Measurements from ENCODE around the gene FTO. TPM values are rescaled to one million over a fixed set of nuclear protein-coding genes. Genes with fewer than 3 reads are reported as not detected.

Gene FTO
- total RNA-seq, 1 experiment from 2014 or later: 118 TPM

GRCh38 chr16:53708490-53708889, 4.5 kb downstream of the FTO start:
- DNase-seq (ENCODE audit: low read depth): no peak

GRCh38 chr16:53711390-53711789, 7.4 kb downstream of the FTO start:
- no peak for DNase-seq (ENCODE audit: low read depth)

GRCh38 chr16:53712065-53712464, 8.1 kb downstream of the FTO start:
- no peak for DNase-seq (ENCODE audit: low read depth)

- no peak for DNase-seq (ENCODE audit: low read depth)
These were observed 9.6 kb downstream of the FTO start for GRCh38 chr16:53713403-53714204.

- DNase-seq (ENCODE audit: low read depth): peak; percentile 64
These were observed 10.5 kb downstream of the FTO start for GRCh38 chr16:53714205-53715022.

- no peak for DNase-seq (ENCODE audit: low read depth)
These were observed 11.0 kb downstream of the FTO start for GRCh38 chr16:53715023-53715384.

- DNase-seq (ENCODE audit: low read depth): no peak
These were observed 13.6 kb downstream of the FTO start for GRCh38 chr16:53717577-53717976.

- DNase-seq (ENCODE audit: low read depth): no peak
These were observed 17.1 kb downstream of the FTO start for GRCh38 chr16:53721017-53721416.

- DNase-seq (ENCODE audit: low read depth): peak; percentile 88
These were observed 22.7 kb downstream of the FTO start for GRCh38 chr16:53726625-53727024.

GRCh38 chr16:53730693-53731092, 26.7 kb downstream of the FTO start:
- DNase-seq (ENCODE audit: low read depth): no peak

GRCh38 chr16:53732296-53732929, 28.5 kb downstream of the FTO start:
- no peak for DNase-seq (ENCODE audit: low read depth)

- DNase-seq (ENCODE audit: low read depth): no peak
These were observed 31.0 kb downstream of the FTO start for GRCh38 chr16:53734908-53735307.

GRCh38 chr16:53736297-53736696, 32.3 kb downstream of the FTO start:
- no peak for DNase-seq (ENCODE audit: low read depth)

- no peak for DNase-seq (ENCODE audit: low read depth)
These were observed 33.6 kb downstream of the FTO start for GRCh38 chr16:53737552-53737951.

GRCh38 chr16:53740476-53740875, 36.5 kb downstream of the FTO start:
- no peak for DNase-seq (ENCODE audit: low read depth)

GRCh38 chr16:53740933-53741531, 37.1 kb downstream of the FTO start:
- DNase-seq (ENCODE audit: low read depth): no peak

GRCh38 chr16:53741546-53741945, 37.6 kb downstream of the FTO start:
- peak; percentile 27 for DNase-seq (ENCODE audit: low read depth)

GRCh38 chr16:53743149-53743566, 39.2 kb downstream of the FTO start:
- DNase-seq (ENCODE audit: low read depth): peak; percentile 43

GRCh38 chr16:53744449-53744848, 40.5 kb downstream of the FTO start:
- no peak for DNase-seq (ENCODE audit: low read depth)

- DNase-seq (ENCODE audit: low read depth): peak; percentile 73
These were observed 41.1 kb downstream of the FTO start for GRCh38 chr16:53745086-53745485.

GRCh38 chr16:53745753-53746266, 41.9 kb downstream of the FTO start:
- DNase-seq (ENCODE audit: low read depth): peak; percentile 75

- DNase-seq (ENCODE audit: low read depth): peak; percentile 26
These were observed 48.6 kb downstream of the FTO start for GRCh38 chr16:53752560-53752959.
